H9 (cell line): Measurements from ENCODE around the gene KRT24. TPM values are rescaled to one million over a fixed set of nuclear protein-coding genes. Genes with fewer than 3 reads are reported as not detected.

Experiments used
- DNase-seq: peaks from one replicate; pipeline ENCODE4 v3.0.0-alpha.2; 2017
- H2AFZ ChIP-seq: one replicate; pipeline ENCODE4 v1.6.1; 2013; ENCODE audit warnings: mild to moderate bottlenecking, low read length, control low read depth, moderate library complexity
- H2AK5ac ChIP-seq: 2 replicates; pipeline ENCODE4 v1.6.1; 2013; ENCODE audit warnings: low read length, control low read depth, mixed read lengths; ENCODE audit not compliant: insufficient read length
- H2BK120ac ChIP-seq: one replicate; pipeline ENCODE4 v1.6.1; 2013; ENCODE audit warnings: low read depth, mild to moderate bottlenecking, low read length, control low read depth, inconsistent platforms; ENCODE audit not compliant: poor library complexity, severe bottlenecking
- H2BK12ac ChIP-seq: 2 replicates; pipeline ENCODE4 v1.6.1; 2013; ENCODE audit warnings: low read length, control low read depth, mixed read lengths, low read depth; ENCODE audit not compliant: insufficient read length
- H2BK15ac ChIP-seq: 2 replicates; pipeline ENCODE4 v1.6.1; 2013; ENCODE audit warnings: low read depth, low read length, control low read depth
- H2BK20ac ChIP-seq: one replicate; pipeline ENCODE4 v1.6.1; 2013; ENCODE audit warnings: low read depth, mild to moderate bottlenecking, low read length, control low read depth, inconsistent platforms; ENCODE audit not compliant: poor library complexity, severe bottlenecking
- H2BK5ac ChIP-seq: 2 replicates; pipeline ENCODE4 v1.6.1; 2013; ENCODE audit warnings: low read length, control low read depth, mixed read lengths; ENCODE audit not compliant: insufficient read length
- H3K14ac ChIP-seq: 2 replicates; pipeline ENCODE4 v1.6.1; 2013; ENCODE audit warnings: low read length, control low read depth; ENCODE audit not compliant: insufficient read depth
- H3K18ac ChIP-seq: 2 replicates; pipeline ENCODE4 v1.6.1; 2013; ENCODE audit warnings: low read depth, mild to moderate bottlenecking, mixed read lengths, low read length, control low read depth; ENCODE audit not compliant: insufficient read length
- H3K23ac ChIP-seq: 2 replicates; pipeline ENCODE4 v1.6.1; 2013; ENCODE audit warnings: low read length, control low read depth, mixed read lengths, low read depth; ENCODE audit not compliant: insufficient read length
- H3K23me2 ChIP-seq: 2 replicates; pipeline ENCODE4 v1.6.1; 2013; ENCODE audit warnings: low read depth, mild to moderate bottlenecking, mixed read lengths, low read length, control low read depth; ENCODE audit not compliant: insufficient read length, poor library complexity, severe bottlenecking
- H3K27ac ChIP-seq: 2 replicates; pipeline ENCODE4 v1.5.1; 2013; ENCODE audit warnings: low read length, control low read depth, mixed read lengths, low read depth; ENCODE audit not compliant: insufficient read length
- H3K27me3 ChIP-seq: 2 replicates; pipeline ENCODE4 v1.6.1; 2013; ENCODE audit warnings: low read length, control low read depth, inconsistent platforms; ENCODE audit not compliant: insufficient read depth
- H3K4ac ChIP-seq: 2 replicates; pipeline ENCODE4 v1.6.1; 2013; ENCODE audit warnings: low read depth, mild to moderate bottlenecking, control low read depth, inconsistent platforms, low read length, moderate library complexity
- H3K4me1 ChIP-seq: 2 replicates; pipeline ENCODE4 v1.6.1; 2013; ENCODE audit warnings: low read length, control low read depth, inconsistent platforms; ENCODE audit not compliant: insufficient read depth
- H3K4me2 ChIP-seq: 2 replicates; pipeline ENCODE4 v1.6.1; 2013; ENCODE audit warnings: low read length, control low read depth, mixed read lengths; ENCODE audit not compliant: insufficient read length, insufficient read depth
- H3K56ac ChIP-seq: 2 replicates; pipeline ENCODE4 v1.6.1; 2013; ENCODE audit warnings: low read depth, mild to moderate bottlenecking, mixed read lengths, low read length, control low read depth; ENCODE audit not compliant: insufficient read length
- H3K79me1 ChIP-seq: 2 replicates; pipeline ENCODE4 v1.6.1; 2013; ENCODE audit warnings: low read depth, mild to moderate bottlenecking, moderate library complexity, low read length, control low read depth, inconsistent platforms; ENCODE audit not compliant: insufficient read depth, poor library complexity, severe bottlenecking
- H3K79me2 ChIP-seq: 2 replicates; pipeline ENCODE4 v1.6.1; 2013; ENCODE audit warnings: low read length, control low read depth, inconsistent platforms; ENCODE audit not compliant: insufficient read depth
- H3K9ac ChIP-seq: 2 replicates; pipeline ENCODE4 v1.6.1; 2013; ENCODE audit warnings: low read length, control low read depth, mixed read lengths; ENCODE audit not compliant: insufficient read length; ENCODE audit errors: extremely low read depth
- H3K9me3 ChIP-seq: one replicate; pipeline ENCODE4 v1.6.1; 2013; ENCODE audit warnings: low read depth, low read length, inconsistent platforms; ENCODE audit not compliant: control insufficient read depth
- H3T11ph ChIP-seq: one replicate; pipeline ENCODE4 v1.6.1; 2013; ENCODE audit warnings: mild to moderate bottlenecking, low read length, control low read depth, inconsistent platforms
- H4K20me1 ChIP-seq: one replicate; pipeline ENCODE4 v1.6.1; 2013; ENCODE audit not compliant: control insufficient read depth, insufficient read length, insufficient read depth
- H4K5ac ChIP-seq: 2 replicates; pipeline ENCODE4 v1.6.1; 2013; ENCODE audit warnings: low read depth, mild to moderate bottlenecking, mixed read lengths, low read length, control low read depth; ENCODE audit not compliant: insufficient read length
- H4K8ac ChIP-seq: replicated peaks from 2 replicates; pipeline ENCODE4 v1.6.1; 2013; ENCODE audit warnings: low read length, control low read depth, mixed read lengths, low read depth; ENCODE audit not compliant: insufficient read length
- H4K91ac ChIP-seq: 2 replicates; pipeline ENCODE4 v1.6.1; 2013; ENCODE audit warnings: low read depth, mild to moderate bottlenecking, moderate library complexity, mixed read lengths, low read length, control low read depth; ENCODE audit not compliant: insufficient read length
- H3K27ac Mint-ChIP-seq, 3 experiments: 2 replicates in 2 of 3; 3 replicates in 1 of 3; pipeline ENCODE4 v1.8.0; 2020 to 2021; ENCODE audit warnings: mixed read lengths in 3 of 3, mild to moderate bottlenecking in 1 of 3, moderate library complexity in 1 of 3
- H3K27me3 Mint-ChIP-seq: 2 replicates; pipeline ENCODE4 v1.8.0; 2021; ENCODE audit warnings: low read depth, mild to moderate bottlenecking, moderate library complexity, mixed read lengths
- H3K36me3 Mint-ChIP-seq, 3 experiments: 2 replicates in 2 of 3; 3 replicates in 1 of 3; pipeline ENCODE4 v1.8.0; 2020 to 2021; ENCODE audit warnings: low read depth in 3 of 3, mixed read lengths in 3 of 3; ENCODE audit not compliant: insufficient read depth in 1 of 3
- H3K4me1 Mint-ChIP-seq, 2 experiments: 2 replicates each; pipeline ENCODE4 v1.8.0; 2020; ENCODE audit warnings: mixed read lengths in 2 of 2
- H3K4me3 Mint-ChIP-seq, 2 experiments: 2 replicates in 1 of 2; 3 replicates in 1 of 2; pipeline ENCODE4 v1.8.0; 2020 to 2021; ENCODE audit warnings: mild to moderate bottlenecking in 2 of 2, mixed read lengths in 2 of 2, moderate library complexity in 1 of 2
- H3K9me3 Mint-ChIP-seq, 2 experiments: 2 replicates in 1 of 2; 3 replicates in 1 of 2; pipeline ENCODE4 v1.8.0; 2020; ENCODE audit warnings: mild to moderate bottlenecking in 2 of 2, mixed read lengths in 2 of 2, moderate library complexity in 1 of 2
- WGBS: extraction: QIAGEN DNeasy Blood & Tissue Kit; methylation state at CpG from one replicate; pipeline ENCODE4 v1.1.7; 2013; ENCODE audit warnings: missing lambda C conversion rate, low lambda C conversion rate, mixed read lengths; ENCODE audit not compliant: insufficient read length; ENCODE audit errors: extremely low coverage; 5-methylcytosine and 5-hydroxymethylcytosine counted together
- total RNA-seq: library from RNA; stranded (reverse); gene quantifications from 2 replicates; pipeline ENCODE4 v1.2.1, GENCODE V29; 2021
- TF ChIP-seq, protein P1 (sequence below): fragments of 200-600 bp; sonication (generic); conservative IDR thresholded peaks from 3 replicates; pipeline ENCODE4 v1.8.0; 2021; ENCODE audit warnings: antibody characterized with exemption, mild to moderate bottlenecking

KRT24 gene
- total RNA-seq, 1 experiment from 2014 or later, result not detected

- Histone ChIP-seq H3K9ac (no peak overlapping the region), H2BK12ac (no peak overlapping the region), H4K8ac (no peak overlapping the region), H2BK5ac (no peak overlapping the region), H3K14ac (no peak overlapping the region), H3K23me2 (no peaks in the 10 kb centered on the region), H3K27me3 (no peaks in the 10 kb centered on the region), H3K79me1 (no peaks in the 10 kb centered on the region), H2BK120ac (no peak overlapping the region), H3K27ac (no peak overlapping the region), H2AFZ (no peak overlapping the region), H4K20me1 (no peaks in the 10 kb centered on the region), H4K91ac (no peak overlapping the region), H3T11ph (no peak overlapping the region), H3K18ac (no peak overlapping the region), H4K5ac (no peak overlapping the region), H2AK5ac (no peak overlapping the region), H3K4ac (no peak overlapping the region), H3K4me1 (no peaks in the 10 kb centered on the region), H3K4me2 (no peak overlapping the region), H2BK20ac (no peak overlapping the region), H3K79me2 (no peaks in the 10 kb centered on the region), H3K9me3 (no peaks in the 10 kb centered on the region), H2BK15ac (no peak overlapping the region), H3K56ac (no peak overlapping the region), H3K23ac (no peak overlapping the region)
- no peak for DNase-seq
- no peak overlapping the region for H3K27ac Mint-ChIP-seq
- H3K4me1 Mint-ChIP-seq, result peaks cover 0 to 2% of the 10 kb centered on the region in 2 experiments; a peak in 2 of 4 replicates
- no peak overlapping the region for H3K4me3 Mint-ChIP-seq
- H3K36me3 Mint-ChIP-seq, result no peaks in the 10 kb centered on the region; a peak in 1 of 7 replicates
- peaks cover 0 to 2% of the 10 kb centered on the region in 2 experiments; a peak in 1 of 5 replicates for H3K9me3 Mint-ChIP-seq
- TF ChIP-seq, protein P1, sequence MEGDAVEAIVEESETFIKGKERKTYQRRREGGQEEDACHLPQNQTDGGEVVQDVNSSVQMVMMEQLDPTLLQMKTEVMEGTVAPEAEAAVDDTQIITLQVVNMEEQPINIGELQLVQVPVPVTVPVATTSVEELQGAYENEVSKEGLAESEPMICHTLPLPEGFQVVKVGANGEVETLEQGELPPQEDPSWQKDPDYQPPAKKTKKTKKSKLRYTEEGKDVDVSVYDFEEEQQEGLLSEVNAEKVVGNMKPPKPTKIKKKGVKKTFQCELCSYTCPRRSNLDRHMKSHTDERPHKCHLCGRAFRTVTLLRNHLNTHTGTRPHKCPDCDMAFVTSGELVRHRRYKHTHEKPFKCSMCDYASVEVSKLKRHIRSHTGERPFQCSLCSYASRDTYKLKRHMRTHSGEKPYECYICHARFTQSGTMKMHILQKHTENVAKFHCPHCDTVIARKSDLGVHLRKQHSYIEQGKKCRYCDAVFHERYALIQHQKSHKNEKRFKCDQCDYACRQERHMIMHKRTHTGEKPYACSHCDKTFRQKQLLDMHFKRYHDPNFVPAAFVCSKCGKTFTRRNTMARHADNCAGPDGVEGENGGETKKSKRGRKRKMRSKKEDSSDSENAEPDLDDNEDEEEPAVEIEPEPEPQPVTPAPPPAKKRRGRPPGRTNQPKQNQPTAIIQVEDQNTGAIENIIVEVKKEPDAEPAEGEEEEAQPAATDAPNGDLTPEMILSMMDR, result no peak
- no CpG with 5 or more reads among the region's 3 CpGs for WGBS
- H3K27me3 Mint-ChIP-seq, result peaks cover 10% of the 10 kb centered on the region
These were observed 14.2 kb upstream of the KRT24 start for GRCh38 chr17:40717776-40718175.
